Measurements from ENCODE around the gene NPW. TPM values are rescaled to one million over a fixed set of nuclear protein-coding genes. Genes with fewer than 3 reads are reported as not detected.

NPW gene
- total and polyA plus RNA-seq, 12 donors: 0.39 to 0.54 TPM; not detected in 10

DNA sequence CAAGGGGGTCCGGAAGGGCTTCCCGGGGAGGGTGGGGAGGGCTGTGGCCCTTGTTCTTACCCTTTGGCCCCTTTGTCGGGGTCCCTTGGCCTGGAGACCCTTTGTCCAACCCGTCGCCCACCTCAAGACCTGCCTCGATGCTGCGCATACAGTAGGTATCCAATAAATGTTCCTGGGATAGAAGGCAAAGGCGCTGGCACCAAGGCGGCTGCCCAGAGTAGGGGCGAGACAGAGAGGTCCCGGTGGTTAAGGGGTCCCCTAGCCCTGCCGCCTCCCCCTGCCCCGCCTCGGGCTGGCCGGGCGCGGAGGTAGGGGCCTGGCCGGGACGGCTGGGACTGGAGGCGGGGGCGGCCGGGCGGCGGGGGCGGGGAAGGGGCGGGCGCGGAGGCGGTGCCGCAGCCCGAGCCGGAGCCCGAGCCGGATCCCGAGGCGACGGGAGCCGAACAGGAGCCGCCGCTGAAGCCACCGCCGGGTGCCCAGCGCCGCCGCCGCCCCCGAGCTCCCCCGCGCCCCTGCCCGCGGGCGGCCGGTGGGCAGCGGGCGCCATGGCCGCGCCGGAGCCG is 7.0 kb downstream of the NPW start, which contains the start of gene NHERF2:
Gene NHERF2 (plus strand): TSS at position 442 of the 563 bp plus-strand sequence. CDS start 104 bp downstream, at position 546.
- TF ChIP-seq, protein P1, sequence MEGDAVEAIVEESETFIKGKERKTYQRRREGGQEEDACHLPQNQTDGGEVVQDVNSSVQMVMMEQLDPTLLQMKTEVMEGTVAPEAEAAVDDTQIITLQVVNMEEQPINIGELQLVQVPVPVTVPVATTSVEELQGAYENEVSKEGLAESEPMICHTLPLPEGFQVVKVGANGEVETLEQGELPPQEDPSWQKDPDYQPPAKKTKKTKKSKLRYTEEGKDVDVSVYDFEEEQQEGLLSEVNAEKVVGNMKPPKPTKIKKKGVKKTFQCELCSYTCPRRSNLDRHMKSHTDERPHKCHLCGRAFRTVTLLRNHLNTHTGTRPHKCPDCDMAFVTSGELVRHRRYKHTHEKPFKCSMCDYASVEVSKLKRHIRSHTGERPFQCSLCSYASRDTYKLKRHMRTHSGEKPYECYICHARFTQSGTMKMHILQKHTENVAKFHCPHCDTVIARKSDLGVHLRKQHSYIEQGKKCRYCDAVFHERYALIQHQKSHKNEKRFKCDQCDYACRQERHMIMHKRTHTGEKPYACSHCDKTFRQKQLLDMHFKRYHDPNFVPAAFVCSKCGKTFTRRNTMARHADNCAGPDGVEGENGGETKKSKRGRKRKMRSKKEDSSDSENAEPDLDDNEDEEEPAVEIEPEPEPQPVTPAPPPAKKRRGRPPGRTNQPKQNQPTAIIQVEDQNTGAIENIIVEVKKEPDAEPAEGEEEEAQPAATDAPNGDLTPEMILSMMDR (IDR thresholded peaks at IDR 0.05): no peak
- ATAC-seq (peak in 4 of 8 donors; percentile 6 to 23 (median 16)), DNase-seq (peak; percentile 40 to 65)
- peaks cover 0 to 24% (median 0%) of the 10 kb centered on the region in 9 donors for H3K36me3 ChIP-seq
- intact Hi-C loops (cut with DNase I): loop anchor here in 1 of 10 donors (10.0 kb wide), 2 partner anchors 58 to 228 kb away; partner anchors contain the start of gene ECI1
- peaks cover 0 to 41% (median 3%) of the 10 kb centered on the region in 7 donors for H3K27me3 ChIP-seq
- peaks cover 17 to 83% (median 60%) of the 10 kb centered on the region in 9 donors for H3K4me1 ChIP-seq
- H3K9me3 ChIP-seq: no peaks in the 10 kb centered on the region
- peak within 1 kb of the TSS; percentile 74 to 98 (median 94) for H3K27ac ChIP-seq
- 9 to 14% methylated on average over 28 to 58 of the region's 59 CpGs for WGBS, 2 donors
- H3K4me3 ChIP-seq: peak within 1 kb of the TSS; percentile 29 to 94 (median 84)

DNA sequence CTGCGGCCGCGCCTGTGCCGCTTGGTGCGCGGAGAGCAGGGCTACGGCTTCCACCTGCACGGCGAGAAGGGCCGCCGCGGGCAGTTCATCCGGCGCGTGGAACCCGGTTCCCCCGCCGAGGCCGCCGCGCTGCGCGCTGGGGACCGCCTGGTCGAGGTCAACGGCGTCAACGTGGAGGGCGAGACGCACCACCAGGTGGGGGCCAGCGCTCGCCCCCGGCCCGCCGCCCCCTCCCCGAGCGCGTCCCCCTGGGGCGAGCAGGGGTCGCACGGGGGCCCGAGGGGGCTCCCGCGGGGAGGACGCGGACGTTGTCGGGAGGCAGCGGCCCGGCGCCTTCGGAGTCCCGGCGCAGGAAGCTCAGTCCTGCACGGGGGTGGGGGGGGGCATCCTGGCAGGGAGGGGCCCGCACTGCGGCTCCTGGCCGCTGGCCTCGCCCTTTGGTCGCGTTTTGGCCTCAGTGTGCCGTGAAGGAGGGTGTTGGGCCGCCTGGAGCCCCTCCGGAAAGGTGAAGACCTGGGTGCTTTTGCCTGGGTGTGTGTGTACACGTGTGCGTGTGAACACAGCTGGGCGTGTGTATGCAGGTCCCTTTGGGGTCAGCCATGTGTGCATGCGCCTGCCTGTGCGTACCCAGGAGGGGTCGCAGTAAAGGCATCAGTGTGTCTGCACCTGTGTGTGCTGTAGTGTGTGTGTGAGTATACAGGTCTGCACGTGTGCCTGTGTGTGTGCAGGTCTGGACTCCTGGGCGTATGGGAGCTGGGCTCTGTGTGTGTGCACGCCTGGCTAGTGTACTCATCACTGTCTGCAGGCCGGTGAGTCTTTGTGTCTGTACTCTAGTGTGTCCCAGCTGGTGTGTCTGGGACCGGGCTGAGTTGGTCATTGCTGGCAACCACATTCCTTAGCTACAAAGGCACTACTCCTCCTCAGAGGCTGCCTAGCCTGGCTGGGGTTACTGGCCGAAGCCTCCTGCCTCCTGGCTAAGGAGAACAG is 7.7 kb downstream of the NPW start:
- Histone ChIP-seq H3K9me3 (no peaks in the 10 kb centered on the region), H3K36me3 (peaks cover 0 to 31% (median 5%) of the 10 kb centered on the region in 9 donors), H3K27ac (peak overlapping the region; percentile 72 to 98 (median 94)), H3K4me3 (peak overlapping the region; percentile 29 to 94 (median 84)), H3K27me3 (peaks cover 0 to 33% (median 0%) of the 10 kb centered on the region in 7 donors), H3K4me1 (peaks cover 18 to 91% (median 68%) of the 10 kb centered on the region in 9 donors)
- DNase-seq (peak; percentile 36 to 49), ATAC-seq (no peak)
- WGBS, 2 donors: 6 to 9% methylated on average over 73 to 76 of the region's 76 CpGs
- TF ChIP-seq, protein P1 (IDR thresholded peaks at IDR 0.05): no peak
- intact Hi-C loops (cut with DNase I): loop anchor here in 1 of 10 donors (10.0 kb wide), 2 partner anchors 57 to 227 kb away; partner anchors contain the start of gene ECI1

DNA sequence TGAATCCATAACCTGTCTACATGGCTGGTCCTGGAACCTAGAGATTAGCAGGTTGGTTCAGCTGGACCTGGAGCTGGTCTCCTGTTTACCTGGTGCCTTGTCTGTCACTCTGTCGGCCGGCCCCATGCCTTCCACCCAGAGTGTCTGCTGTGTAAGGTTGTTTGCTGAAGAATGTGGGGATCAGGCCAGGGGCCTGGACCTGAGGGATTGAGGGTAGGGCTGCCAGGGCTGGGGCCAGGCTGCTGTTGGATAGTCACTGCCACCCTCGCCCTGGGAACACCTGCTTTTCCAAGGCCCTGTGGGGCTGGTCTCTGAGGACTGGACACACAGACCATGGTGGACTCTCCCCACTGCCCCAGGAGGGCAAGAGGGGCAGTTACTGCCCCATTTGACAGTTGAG is 8.6 kb downstream of the NPW start:
- peaks cover 0 to 30% (median 0%) of the 10 kb centered on the region in 7 donors for H3K27me3 ChIP-seq
- ATAC-seq: no peak
- intact Hi-C loops (cut with DNase I): loop anchor here in 1 of 10 donors (10.0 kb wide), 2 partner anchors 57 to 227 kb away; partner anchors contain the start of gene ECI1
- DNase-seq: no peak
- H3K36me3 ChIP-seq: peaks cover 0 to 33% (median 5%) of the 10 kb centered on the region in 9 donors
- TF ChIP-seq, protein P1 (IDR thresholded peaks at IDR 0.05): no peak
- H3K9me3 ChIP-seq: no peaks in the 10 kb centered on the region
- H3K4me1 ChIP-seq: peaks cover 12 to 92% (median 68%) of the 10 kb centered on the region in 9 donors
- H3K27ac ChIP-seq: peak overlapping the region; percentile 36 to 98 (median 94)
- H3K4me3 ChIP-seq: peak overlapping the region; percentile 29 to 94 (median 84)
- whole genome bisulfite sequencing, 2 donors: 60 to 66% methylated on average over 3 of the region's 3 CpGs
